AG04449 (cell line): ENCODE measurements around the gene TSPAN11.

Source experiments
- CTCF ChIA-PET: fragments of 350-600 bp; formaldehyde crosslinking; extraction: SDS; loops from one replicate; lab custom pipeline; 2021; ENCODE audit warnings: antibody characterized with exemption; lab: Yijun Ruan, JAX
- POLR2A ChIA-PET: fragments of 400-600, 350-600 bp; formaldehyde crosslinking; extraction: SDS; loops from one replicate; lab custom pipeline; 2020; ENCODE audit warnings: antibody characterized with exemption, inconsistent platforms; lab: Yijun Ruan, JAX
- DNase-seq: peaks from one replicate; pipeline ENCODE4 v3.0.0-alpha.2; 2010; ENCODE audit warnings: low read depth, low spot score
- H3K4me3 ChIP-seq: 2 replicates; pipeline ENCODE4 v1.5.1; 2011; ENCODE audit warnings: low read depth, mild to moderate bottlenecking, control low read depth, low read length
- TF ChIP-seq, protein P1 (sequence below): IDR thresholded peaks from one replicate; pipeline ENCODE4 v1.5.1; 2011; ENCODE audit warnings: mild to moderate bottlenecking, moderate library complexity, low read length, control low read depth, inconsistent platforms; ENCODE audit not compliant: insufficient read depth; ENCODE audit errors: missing control alignments

Gene TSPAN11

GRCh38 chr12:31002999-31003398 is 76.5 kb downstream of the TSPAN11 start:
- CTCF ChIA-PET = no interaction called here
- no peak for DNase-seq
- TF ChIP-seq, protein P1, sequence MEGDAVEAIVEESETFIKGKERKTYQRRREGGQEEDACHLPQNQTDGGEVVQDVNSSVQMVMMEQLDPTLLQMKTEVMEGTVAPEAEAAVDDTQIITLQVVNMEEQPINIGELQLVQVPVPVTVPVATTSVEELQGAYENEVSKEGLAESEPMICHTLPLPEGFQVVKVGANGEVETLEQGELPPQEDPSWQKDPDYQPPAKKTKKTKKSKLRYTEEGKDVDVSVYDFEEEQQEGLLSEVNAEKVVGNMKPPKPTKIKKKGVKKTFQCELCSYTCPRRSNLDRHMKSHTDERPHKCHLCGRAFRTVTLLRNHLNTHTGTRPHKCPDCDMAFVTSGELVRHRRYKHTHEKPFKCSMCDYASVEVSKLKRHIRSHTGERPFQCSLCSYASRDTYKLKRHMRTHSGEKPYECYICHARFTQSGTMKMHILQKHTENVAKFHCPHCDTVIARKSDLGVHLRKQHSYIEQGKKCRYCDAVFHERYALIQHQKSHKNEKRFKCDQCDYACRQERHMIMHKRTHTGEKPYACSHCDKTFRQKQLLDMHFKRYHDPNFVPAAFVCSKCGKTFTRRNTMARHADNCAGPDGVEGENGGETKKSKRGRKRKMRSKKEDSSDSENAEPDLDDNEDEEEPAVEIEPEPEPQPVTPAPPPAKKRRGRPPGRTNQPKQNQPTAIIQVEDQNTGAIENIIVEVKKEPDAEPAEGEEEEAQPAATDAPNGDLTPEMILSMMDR = no peak
- no peak overlapping the region for H3K4me3 ChIP-seq
- POLR2A ChIA-PET = no interaction called here

DNA sequence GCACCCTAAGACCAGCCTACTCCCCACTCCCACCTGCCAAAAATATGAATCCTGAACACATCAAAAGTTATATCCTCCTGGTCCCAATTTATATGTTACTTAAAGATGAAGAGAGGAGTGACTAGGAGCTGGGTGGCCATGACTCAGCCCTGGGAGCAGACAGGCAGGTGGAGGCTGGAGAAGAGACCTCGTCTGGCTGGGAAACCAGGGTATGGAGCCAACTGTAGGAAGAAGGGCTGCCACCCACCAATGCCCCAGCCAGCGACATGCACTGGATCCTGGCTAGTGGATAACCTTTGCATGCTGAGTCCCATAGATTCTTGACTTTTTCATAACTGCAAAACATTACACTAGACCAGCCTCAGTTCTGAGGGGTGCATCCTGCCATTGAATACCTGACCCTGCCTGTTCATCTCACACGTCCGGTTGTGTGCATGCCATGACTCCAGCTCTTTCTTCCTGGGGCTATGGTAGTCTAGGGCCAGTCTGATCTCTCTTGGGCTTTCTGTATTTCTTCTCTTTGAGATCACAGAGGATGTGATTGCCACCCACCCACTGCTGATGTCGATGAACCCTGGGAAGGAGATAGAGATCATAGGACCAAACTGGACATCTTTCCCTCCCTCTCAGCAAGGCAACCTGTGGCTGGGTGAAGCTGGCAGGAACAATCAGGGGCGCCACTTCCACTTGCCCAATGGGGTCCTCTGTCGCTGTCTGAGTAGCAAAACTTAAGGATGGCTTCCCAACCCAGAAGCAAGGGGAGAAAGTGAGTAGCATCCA is 77.5 kb downstream of the TSPAN11 start:
- ChIA-PET CTCF (interaction anchor here (0.7 kb wide), 1 partner anchor 18 kb away, joined by 3 read pairs; no protein-coding TSS in a partner anchor), POLR2A (no interaction called here)
- no peak for DNase-seq
- no peak overlapping the region for H3K4me3 ChIP-seq
- TF ChIP-seq, protein P1 = no peak

DNA sequence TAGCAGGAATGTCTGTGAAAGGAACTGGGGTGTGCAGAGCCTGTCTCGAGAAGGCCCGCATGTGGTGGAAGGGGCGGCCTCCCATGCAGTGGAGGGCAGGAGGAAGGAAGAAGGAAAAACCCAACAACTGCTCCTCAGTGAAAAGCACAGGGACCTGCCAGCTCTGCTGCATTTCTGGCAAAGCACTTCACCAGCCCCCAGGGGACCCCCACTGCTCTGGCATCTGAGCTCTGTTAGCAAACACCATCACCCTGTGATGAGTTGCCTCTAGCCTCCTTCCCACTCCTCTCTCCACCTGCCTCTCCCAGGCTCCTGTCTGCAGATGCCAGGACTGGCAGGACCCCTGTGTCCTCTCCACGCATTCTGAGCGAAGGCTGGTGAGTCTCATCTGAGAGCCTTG is 78.1 kb downstream of the TSPAN11 start:
- TF ChIP-seq, protein P1 = no peak
- ChIA-PET CTCF (no interaction called here), POLR2A (no interaction called here)
- DNase-seq = no peak
- no peak overlapping the region for H3K4me3 ChIP-seq

- POLR2A ChIA-PET = no interaction called here
- TF ChIP-seq, protein P1 = no peak
- no peak overlapping the region for H3K4me3 ChIP-seq
- no peak for DNase-seq
- CTCF ChIA-PET = interaction anchor here (0.9 kb wide), 1 partner anchor 22 kb away, joined by 3 read pairs; no protein-coding TSS in a partner anchor
Observed at GRCh38 chr12:31005256-31005943, 78.9 kb downstream of the TSPAN11 start.

DNA sequence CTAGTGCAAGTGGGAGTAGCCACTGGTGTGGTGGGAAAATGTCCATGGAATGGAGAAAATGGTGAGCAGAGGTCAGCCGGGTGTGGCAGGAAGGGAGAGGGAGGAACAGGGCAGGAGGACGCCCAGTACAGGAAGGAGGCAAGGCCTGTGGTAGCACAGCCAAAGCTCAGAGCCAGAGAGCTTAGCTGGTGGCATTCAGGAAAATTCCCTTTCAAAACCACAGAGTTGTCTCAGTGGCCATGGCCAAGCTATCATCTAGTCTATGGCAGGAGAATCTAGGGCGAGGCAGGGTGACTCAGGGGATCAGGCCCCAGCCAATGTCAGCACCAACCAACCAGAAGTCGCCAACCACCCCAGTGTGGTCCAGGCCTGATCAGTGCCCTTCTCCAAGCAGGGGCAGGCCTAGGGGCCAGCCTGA is 79.4 kb downstream of the TSPAN11 start:
- DNase-seq = peak; percentile 24
- CTCF ChIA-PET = interaction anchor here (0.9 kb wide), 1 partner anchor 22 kb away, joined by 3 read pairs; no protein-coding TSS in a partner anchor
- POLR2A ChIA-PET = no interaction called here

More for the DNA sequence above, 79.4 kb downstream of the TSPAN11 start:
- H3K4me3 ChIP-seq = no peak overlapping the region
- TF ChIP-seq, protein P1 = no peak
